HG03442 (cell line): ENCODE measurements around the gene IFT43.
"Not testable (repeated sequence)": the region's sequence is repeated elsewhere in the genome, so short reads cannot be mapped to it uniquely, and the experiment has no call there.

Experiments
- ATAC-seq: cut with Tn5 transposase; IDR thresholded peaks from one replicate; pipeline ENCODE4 v1.9.1; 2021; ENCODE audit warnings: mild to moderate bottlenecking, moderate library complexity; ENCODE audit not compliant: unreplicated experiment

The IFT43 gene

GRCh38 chr14:76009627-76010026 lies 24.1 kb downstream of the IFT43 start:
- not testable (repeated sequence) for ATAC-seq

GRCh38 chr14:76011930-76012329 lies 26.4 kb downstream of the IFT43 start:
- no peak for ATAC-seq

- no peak for ATAC-seq
Measured at GRCh38 chr14:76012354-76012753, 26.8 kb downstream of the IFT43 start.

- no peak for ATAC-seq
Measured at GRCh38 chr14:76015191-76015590, 29.6 kb downstream of the IFT43 start.

GRCh38 chr14:76015668-76016067 lies 30.1 kb downstream of the IFT43 start:
- no peak for ATAC-seq

- ATAC-seq: no peak
Measured at GRCh38 chr14:76019676-76020075, 34.1 kb downstream of the IFT43 start.

- no peak for ATAC-seq
Measured at GRCh38 chr14:76022991-76023390, 37.4 kb downstream of the IFT43 start.

GRCh38 chr14:76023757-76024156 lies 38.2 kb downstream of the IFT43 start:
- no peak for ATAC-seq

- ATAC-seq: no peak
Measured at GRCh38 chr14:76024211-76024907, 38.8 kb downstream of the IFT43 start.

- no peak for ATAC-seq
Measured at GRCh38 chr14:76034566-76034965, 49.0 kb downstream of the IFT43 start.

- ATAC-seq: no peak
Measured at GRCh38 chr14:76040704-76041103, 55.1 kb downstream of the IFT43 start.

GRCh38 chr14:76045773-76046172 lies 60.2 kb downstream of the IFT43 start:
- ATAC-seq: no peak

- no peak for ATAC-seq
Measured at GRCh38 chr14:76050250-76050649, 64.7 kb downstream of the IFT43 start.

- ATAC-seq: no peak
Measured at GRCh38 chr14:76050797-76051392, 65.3 kb downstream of the IFT43 start.

GRCh38 chr14:76051717-76052465 lies 66.3 kb downstream of the IFT43 start:
- no peak for ATAC-seq

- no peak for ATAC-seq
Measured at GRCh38 chr14:76053572-76054355, 68.2 kb downstream of the IFT43 start.

- no peak for ATAC-seq
Measured at GRCh38 chr14:76055330-76055729, 69.8 kb downstream of the IFT43 start.

GRCh38 chr14:76056128-76056527 lies 70.6 kb downstream of the IFT43 start:
- ATAC-seq: no peak

- no peak for ATAC-seq
Measured at GRCh38 chr14:76057914-76058313, 72.4 kb downstream of the IFT43 start.

GRCh38 chr14:76063327-76063726 lies 77.8 kb downstream of the IFT43 start:
- no peak for ATAC-seq

- ATAC-seq: no peak
Measured at GRCh38 chr14:76065519-76065918, 80.0 kb downstream of the IFT43 start.
